Measurements from ENCODE around the gene LMTK3. TPM values are rescaled to one million over a fixed set of nuclear protein-coding genes. Genes with fewer than 3 reads are reported as not detected.

The LMTK3 gene
- total RNA-seq, 4 donors from 2014 or later = 0.28 to 0.52 TPM; not detected in 2

DNA sequence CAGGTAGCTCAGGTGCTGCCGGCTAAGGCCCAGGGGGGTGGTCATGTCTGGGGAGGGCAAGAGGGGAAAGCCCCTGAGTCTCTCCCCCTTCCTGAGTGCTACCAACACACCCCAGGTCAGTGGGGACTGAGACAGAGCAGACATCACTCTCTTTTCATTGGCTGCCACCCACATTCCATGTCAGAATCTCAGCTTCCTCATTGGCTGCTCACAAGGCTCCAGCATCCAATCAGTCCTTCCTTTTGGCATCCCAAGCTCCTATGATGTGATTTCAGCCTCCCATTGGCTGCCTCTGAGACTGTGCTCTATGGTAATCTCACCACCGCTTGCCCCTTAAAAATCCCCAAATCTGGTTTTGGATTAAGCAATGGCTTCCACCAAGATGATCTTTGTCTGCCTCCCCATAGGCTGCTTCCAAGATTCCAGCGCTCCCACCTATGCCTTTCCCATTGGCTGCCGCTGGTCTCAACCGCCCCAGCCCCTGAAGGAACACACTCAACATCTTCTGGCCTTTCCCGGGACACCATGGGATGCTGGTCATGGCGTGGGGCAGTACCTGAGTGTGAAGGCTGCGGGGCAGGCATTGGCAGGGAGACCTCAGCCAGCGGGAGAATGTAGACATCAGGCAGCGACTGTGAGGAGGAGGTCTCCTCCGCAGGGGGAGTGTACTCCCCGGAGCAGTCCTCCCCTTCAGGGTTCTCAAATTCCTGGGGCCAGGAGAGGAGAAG, 2.0 kb downstream of the LMTK3 start:
- H3K4me3 ChIP-seq = no peak overlapping the region
- intact Hi-C loops (cut with DNase I; ENCODE audit: low total_unique reads) = no loop called here
- H3K27ac ChIP-seq = no peak overlapping the region
- no peaks in the 10 kb centered on the region for H3K36me3 ChIP-seq
- H3K9me3 ChIP-seq = no peaks in the 10 kb centered on the region
- H3K4me1 ChIP-seq = peaks cover 0 to 8% of the 10 kb centered on the region in 2 donors
- no peak for TF ChIP-seq POLR2A (IDR thresholded peaks at IDR 0.05)
- TF ChIP-seq, protein P1, sequence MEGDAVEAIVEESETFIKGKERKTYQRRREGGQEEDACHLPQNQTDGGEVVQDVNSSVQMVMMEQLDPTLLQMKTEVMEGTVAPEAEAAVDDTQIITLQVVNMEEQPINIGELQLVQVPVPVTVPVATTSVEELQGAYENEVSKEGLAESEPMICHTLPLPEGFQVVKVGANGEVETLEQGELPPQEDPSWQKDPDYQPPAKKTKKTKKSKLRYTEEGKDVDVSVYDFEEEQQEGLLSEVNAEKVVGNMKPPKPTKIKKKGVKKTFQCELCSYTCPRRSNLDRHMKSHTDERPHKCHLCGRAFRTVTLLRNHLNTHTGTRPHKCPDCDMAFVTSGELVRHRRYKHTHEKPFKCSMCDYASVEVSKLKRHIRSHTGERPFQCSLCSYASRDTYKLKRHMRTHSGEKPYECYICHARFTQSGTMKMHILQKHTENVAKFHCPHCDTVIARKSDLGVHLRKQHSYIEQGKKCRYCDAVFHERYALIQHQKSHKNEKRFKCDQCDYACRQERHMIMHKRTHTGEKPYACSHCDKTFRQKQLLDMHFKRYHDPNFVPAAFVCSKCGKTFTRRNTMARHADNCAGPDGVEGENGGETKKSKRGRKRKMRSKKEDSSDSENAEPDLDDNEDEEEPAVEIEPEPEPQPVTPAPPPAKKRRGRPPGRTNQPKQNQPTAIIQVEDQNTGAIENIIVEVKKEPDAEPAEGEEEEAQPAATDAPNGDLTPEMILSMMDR (IDR thresholded peaks at IDR 0.05) = no peak
- DNase-seq = no peak
- peaks cover 22 to 30% of the 10 kb centered on the region in 2 donors for H3K27me3 ChIP-seq

DNA sequence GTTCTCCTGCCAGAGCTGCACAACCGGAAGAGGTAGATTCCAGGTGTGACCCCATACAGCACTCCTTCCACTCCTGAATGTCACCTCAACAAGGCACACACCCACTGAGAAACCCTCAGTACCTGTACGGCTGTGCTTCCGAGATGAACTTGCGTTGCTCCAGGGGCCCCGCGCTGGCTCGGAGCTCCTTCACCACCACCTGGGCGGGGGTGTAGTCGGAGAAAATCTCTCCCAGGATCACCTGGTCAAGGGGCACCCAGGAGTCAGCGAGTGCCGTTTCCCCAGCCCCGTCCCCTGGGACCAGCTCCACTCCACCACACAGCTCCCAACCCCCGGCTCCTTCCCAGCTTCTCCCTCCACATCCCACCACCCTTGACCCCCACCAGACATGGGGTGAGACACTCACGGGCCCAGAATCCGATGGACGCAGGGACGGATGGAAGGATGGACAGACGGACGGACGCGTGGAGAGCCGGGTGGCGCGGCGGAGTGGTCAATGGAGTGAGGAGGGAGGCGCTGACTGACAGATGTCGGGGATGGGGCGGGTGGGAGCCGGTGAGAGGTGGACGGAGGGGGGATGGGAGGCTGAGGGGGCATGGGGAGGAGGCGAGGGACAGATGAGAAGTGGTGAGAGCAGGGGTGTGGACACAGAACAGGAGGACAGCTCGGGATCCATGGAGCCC, 2.8 kb downstream of the LMTK3 start:
- no peak overlapping the region for H3K27ac ChIP-seq

DNA sequence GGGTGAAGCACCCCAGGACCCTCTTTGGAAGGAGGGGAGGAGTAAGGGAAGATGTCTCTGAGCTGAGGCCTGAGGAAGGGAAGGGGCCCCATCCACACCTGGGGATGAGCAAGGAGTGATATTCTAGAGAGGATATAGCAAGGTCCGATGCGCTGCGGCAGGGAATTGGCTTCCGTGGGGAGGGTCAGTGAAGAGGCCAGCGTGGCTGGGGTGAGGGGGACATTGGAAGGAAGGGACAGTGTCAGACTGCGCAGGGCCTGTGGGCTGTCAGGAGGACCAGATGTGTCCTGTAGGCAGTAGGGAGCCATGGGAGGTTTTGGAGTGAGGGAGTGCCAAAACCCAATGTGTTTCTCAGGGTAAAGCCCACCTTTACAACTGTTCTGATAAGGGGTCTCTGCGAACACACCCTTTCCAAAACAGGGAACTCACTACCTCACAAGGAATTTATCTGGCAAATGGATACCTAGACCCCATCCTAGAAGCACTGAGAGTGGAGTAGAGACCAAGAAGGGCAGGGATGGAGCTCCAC, 3.7 kb downstream of the LMTK3 start:
- TF ChIP-seq, protein P1 (IDR thresholded peaks at IDR 0.05) = no peak
- TF ChIP-seq POLR2A (IDR thresholded peaks at IDR 0.05) = no peak
- no peak overlapping the region for H3K27ac ChIP-seq
- peaks cover 0 to under 1% of the 10 kb centered on the region in 2 donors for H3K4me1 ChIP-seq
- peaks cover 15 to 22% of the 10 kb centered on the region in 2 donors for H3K27me3 ChIP-seq
- DNase-seq = no peak
- no peaks in the 10 kb centered on the region for H3K36me3 ChIP-seq
- no peak overlapping the region for H3K4me3 ChIP-seq
- intact Hi-C loops (cut with DNase I; ENCODE audit: low total_unique reads) = no loop called here
- no peaks in the 10 kb centered on the region for H3K9me3 ChIP-seq

More for the DNA sequence above, 2.8 kb downstream of the LMTK3 start:
- peaks cover 22 to 30% of the 10 kb centered on the region in 2 donors for H3K27me3 ChIP-seq
- intact Hi-C loops (cut with DNase I; ENCODE audit: low total_unique reads) = no loop called here
- no peaks in the 10 kb centered on the region for H3K36me3 ChIP-seq
- H3K4me1 ChIP-seq = peaks cover 0 to 8% of the 10 kb centered on the region in 2 donors
- no peaks in the 10 kb centered on the region for H3K9me3 ChIP-seq
- TF ChIP-seq POLR2A (IDR thresholded peaks at IDR 0.05) = no peak
- no peak overlapping the region for H3K4me3 ChIP-seq
- no peak for DNase-seq

- Histone ChIP-seq H3K36me3 (no peaks in the 10 kb centered on the region), H3K27me3 (peaks cover 2 to 6% of the 10 kb centered on the region in 2 donors), H3K9me3 (no peaks in the 10 kb centered on the region), H3K4me1 (no peaks in the 10 kb centered on the region), H3K4me3 (no peak overlapping the region), H3K27ac (no peak overlapping the region)
- intact Hi-C loops (cut with DNase I; ENCODE audit: low total_unique reads) = no loop called here
- TF ChIP-seq, protein P1 (IDR thresholded peaks at IDR 0.05) = peak; percentile 13 to 45 (median 25)
- no peak for TF ChIP-seq POLR2A (IDR thresholded peaks at IDR 0.05)
- no peak for DNase-seq
Measured at GRCh38 chr19:48506138-48506733, 5.4 kb downstream of the LMTK3 start.

- intact Hi-C loops (cut with DNase I; ENCODE audit: low total_unique reads) = no loop called here
- no peaks in the 10 kb centered on the region for H3K4me1 ChIP-seq
- TF ChIP-seq POLR2A (IDR thresholded peaks at IDR 0.05) = peak in 1 of 2 donors; percentile 12
- TF ChIP-seq, protein P1 (IDR thresholded peaks at IDR 0.05) = no peak
- DNase-seq = peak in 1 of 2 donors; percentile 21
- H3K9me3 ChIP-seq = no peaks in the 10 kb centered on the region
- H3K36me3 ChIP-seq = no peaks in the 10 kb centered on the region
- H3K4me3 ChIP-seq = no peak overlapping the region
- H3K27ac ChIP-seq = no peak overlapping the region
- peaks cover 12 to 25% of the 10 kb centered on the region in 2 donors for H3K27me3 ChIP-seq
Measured at GRCh38 chr19:48502350-48503018, 9.2 kb downstream of the LMTK3 start.
